ENCODE data around the gene LRATD1. TPM values are rescaled to one million over a fixed set of nuclear protein-coding genes. Genes with fewer than 3 reads are reported as not detected.

The LRATD1 gene
- total RNA-seq: not detected in 2 replicates

DNA sequence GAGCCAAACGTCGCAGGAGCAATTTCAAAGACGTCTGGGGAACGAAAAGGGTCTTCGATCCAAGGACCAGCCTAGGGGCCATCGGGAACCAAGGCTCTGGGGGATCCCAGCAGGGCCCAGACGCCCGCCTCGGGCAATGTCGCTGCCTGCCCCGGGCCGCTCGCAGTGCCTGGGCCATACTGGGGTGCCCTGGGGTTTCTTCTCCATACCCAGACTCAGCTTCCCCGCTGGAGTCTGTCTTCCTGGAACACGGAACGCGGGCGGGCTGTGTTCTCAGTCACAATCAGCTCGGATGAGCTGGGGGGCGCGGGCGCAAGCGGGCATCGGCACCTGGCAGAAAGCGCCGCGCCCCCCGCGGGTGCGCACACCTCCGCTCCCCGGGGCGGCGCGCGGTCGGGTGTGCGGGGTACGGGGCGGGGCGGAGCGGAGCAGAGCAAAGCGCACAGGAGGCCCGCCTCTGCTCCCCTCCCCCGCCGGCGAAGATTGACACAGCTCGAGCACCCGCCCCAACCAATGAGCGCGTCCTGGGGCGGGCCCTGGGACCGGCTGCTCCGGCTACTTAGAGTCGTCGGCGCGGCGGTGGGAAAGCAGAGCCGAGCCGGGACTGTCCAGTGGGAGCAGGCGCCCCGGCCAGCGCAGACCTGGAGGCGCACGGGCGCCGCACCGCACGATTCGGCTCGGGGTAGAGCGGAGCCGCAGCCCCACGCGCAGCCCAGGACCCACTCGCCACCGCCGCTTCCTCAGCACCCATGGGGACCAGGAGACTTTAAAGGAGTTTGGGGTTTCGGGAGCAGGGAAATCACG, at the start of gene LRATD1:
Gene LRATD1, plus strand, starts transcription at position 585 of the 804 bp plus-strand sequence. CDS start 1,263 bp downstream, outside the sequence.
- peaks cover 44% of the 10 kb centered on the region for H3K27me3 Mint-ChIP-seq (ENCODE audit: insufficient read depth)
- no peak within 1 kb of the TSS for H3K4me3 Mint-ChIP-seq
- DNase-seq (ENCODE audit: low spot score): no peak
- H3K36me3 Mint-ChIP-seq (ENCODE audit: low read depth): no peaks in the 10 kb centered on the region
- intact Hi-C loops (cut with micrococcal nuclease): no loop called here
- peaks cover 5% of the 10 kb centered on the region for H3K4me1 Mint-ChIP-seq (ENCODE audit: low read depth)
- no peaks in the 10 kb centered on the region for H3K9me3 Mint-ChIP-seq
- no peak within 1 kb of the TSS for H3K27ac Mint-ChIP-seq

DNA sequence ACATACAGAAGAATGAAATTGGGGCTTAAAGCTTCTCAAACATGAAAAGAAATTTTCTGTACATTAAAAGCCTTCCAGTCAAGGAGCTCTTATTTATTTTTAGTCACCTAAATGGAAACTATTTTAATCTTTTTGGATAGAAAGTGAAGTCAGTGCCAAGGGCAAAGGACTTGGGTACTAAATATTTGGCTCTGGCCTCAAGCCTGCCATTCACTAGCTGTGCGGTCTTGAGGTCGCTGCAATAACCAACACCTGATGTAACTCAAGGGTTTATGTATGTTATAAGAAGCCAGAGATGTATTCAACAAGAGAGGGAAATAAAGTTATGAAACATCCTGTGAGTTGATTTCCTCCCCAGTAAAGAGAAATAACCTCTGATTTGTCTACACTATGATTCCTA, 49.5 kb upstream of the LRATD1 start:
- Mint-ChIP-seq H3K27ac (no peak overlapping the region), H3K36me3 (ENCODE audit: low read depth) (no peaks in the 10 kb centered on the region), H3K4me1 (ENCODE audit: low read depth) (no peaks in the 10 kb centered on the region), H3K9me3 (no peaks in the 10 kb centered on the region), H3K4me3 (no peak overlapping the region), H3K27me3 (ENCODE audit: insufficient read depth) (no peaks in the 10 kb centered on the region)
- intact Hi-C loops (cut with micrococcal nuclease): no loop called here
- DNase-seq (ENCODE audit: low spot score): no peak

DNA sequence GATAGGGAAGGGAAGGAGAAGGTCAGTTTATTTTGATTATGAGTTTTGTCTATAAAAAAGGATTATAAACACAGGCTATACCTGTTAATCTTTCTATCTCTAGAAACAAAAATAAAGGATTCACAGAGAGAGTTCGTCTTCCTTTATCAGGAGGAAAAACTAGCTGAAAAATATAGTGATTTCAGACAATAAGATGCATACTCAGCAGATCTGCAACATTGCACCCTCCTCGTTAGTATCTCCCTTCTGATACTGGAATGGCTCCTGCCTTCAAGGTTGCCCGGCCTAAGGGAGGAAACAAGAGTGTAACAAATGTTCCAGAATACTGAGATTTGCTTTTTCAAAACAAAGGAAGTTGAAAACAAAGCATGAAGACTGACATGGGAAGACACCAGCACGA, 48.7 kb upstream of the LRATD1 start:
- intact Hi-C loops (cut with micrococcal nuclease): no loop called here
- DNase-seq (ENCODE audit: low spot score): no peak
- H3K9me3 Mint-ChIP-seq: no peaks in the 10 kb centered on the region
- H3K4me1 Mint-ChIP-seq (ENCODE audit: low read depth): no peaks in the 10 kb centered on the region
- no peaks in the 10 kb centered on the region for H3K27me3 Mint-ChIP-seq (ENCODE audit: insufficient read depth)
- no peak overlapping the region for H3K4me3 Mint-ChIP-seq
- no peak overlapping the region for H3K27ac Mint-ChIP-seq
- H3K36me3 Mint-ChIP-seq (ENCODE audit: low read depth): no peaks in the 10 kb centered on the region

DNA sequence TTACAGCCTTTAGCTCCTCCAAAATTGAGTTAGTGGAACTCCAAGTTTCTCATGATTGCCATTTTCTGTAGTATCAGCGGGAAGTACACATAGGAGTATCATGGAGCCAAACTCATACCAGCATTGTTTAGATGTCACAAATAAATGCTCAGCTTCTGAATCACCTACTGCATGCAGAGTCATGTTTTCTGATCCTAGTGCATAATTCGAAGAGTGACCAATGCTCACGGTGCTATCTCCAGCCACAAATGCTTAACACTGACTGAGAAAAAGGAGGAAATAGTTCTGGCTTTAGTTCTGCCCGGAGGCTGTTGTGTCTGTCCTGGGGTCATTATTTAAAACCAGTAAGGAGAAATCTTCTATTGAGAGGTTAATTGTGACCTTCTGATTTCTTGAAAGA, 45.4 kb upstream of the LRATD1 start:
- no peaks in the 10 kb centered on the region for H3K4me1 Mint-ChIP-seq (ENCODE audit: low read depth)
- no peak overlapping the region for H3K4me3 Mint-ChIP-seq
- H3K9me3 Mint-ChIP-seq: no peaks in the 10 kb centered on the region
- no peaks in the 10 kb centered on the region for H3K27me3 Mint-ChIP-seq (ENCODE audit: insufficient read depth)
- H3K36me3 Mint-ChIP-seq (ENCODE audit: low read depth): no peaks in the 10 kb centered on the region
- DNase-seq (ENCODE audit: low spot score): no peak
- intact Hi-C loops (cut with micrococcal nuclease): no loop called here
- H3K27ac Mint-ChIP-seq: no peak overlapping the region

- no peak overlapping the region for H3K4me3 Mint-ChIP-seq
- H3K9me3 Mint-ChIP-seq: peaks cover 5% of the 10 kb centered on the region
Observed at GRCh38 chr2:14601156-14601770, 31.3 kb upstream of the LRATD1 start.

GRCh38 chr2:14602309-14602708, 30.2 kb upstream of the LRATD1 start:
- Mint-ChIP-seq H3K27me3 (ENCODE audit: insufficient read depth) (no peaks in the 10 kb centered on the region), H3K27ac (no peak overlapping the region), H3K9me3 (peaks cover 5% of the 10 kb centered on the region), H3K4me1 (ENCODE audit: low read depth) (no peaks in the 10 kb centered on the region), H3K36me3 (ENCODE audit: low read depth) (no peaks in the 10 kb centered on the region), H3K4me3 (no peak overlapping the region)
- intact Hi-C loops (cut with micrococcal nuclease): no loop called here
- no peak for DNase-seq (ENCODE audit: low spot score)

More at GRCh38 chr2:14601156-14601770, 31.3 kb upstream of the LRATD1 start:
- Mint-ChIP-seq H3K36me3 (ENCODE audit: low read depth) (no peaks in the 10 kb centered on the region), H3K27ac (no peak overlapping the region), H3K4me1 (ENCODE audit: low read depth) (no peaks in the 10 kb centered on the region), H3K27me3 (ENCODE audit: insufficient read depth) (no peaks in the 10 kb centered on the region)
- no peak for DNase-seq (ENCODE audit: low spot score)
- intact Hi-C loops (cut with micrococcal nuclease): no loop called here

- intact Hi-C loops (cut with micrococcal nuclease): no loop called here
- no peaks in the 10 kb centered on the region for H3K27me3 Mint-ChIP-seq (ENCODE audit: insufficient read depth)
- H3K9me3 Mint-ChIP-seq: peaks cover 5% of the 10 kb centered on the region
- no peaks in the 10 kb centered on the region for H3K36me3 Mint-ChIP-seq (ENCODE audit: low read depth)
- no peaks in the 10 kb centered on the region for H3K4me1 Mint-ChIP-seq (ENCODE audit: low read depth)
- no peak overlapping the region for H3K4me3 Mint-ChIP-seq
- DNase-seq (ENCODE audit: low spot score): no peak
- no peak overlapping the region for H3K27ac Mint-ChIP-seq
Observed at GRCh38 chr2:14603676-14604075, 28.8 kb upstream of the LRATD1 start.

DNA sequence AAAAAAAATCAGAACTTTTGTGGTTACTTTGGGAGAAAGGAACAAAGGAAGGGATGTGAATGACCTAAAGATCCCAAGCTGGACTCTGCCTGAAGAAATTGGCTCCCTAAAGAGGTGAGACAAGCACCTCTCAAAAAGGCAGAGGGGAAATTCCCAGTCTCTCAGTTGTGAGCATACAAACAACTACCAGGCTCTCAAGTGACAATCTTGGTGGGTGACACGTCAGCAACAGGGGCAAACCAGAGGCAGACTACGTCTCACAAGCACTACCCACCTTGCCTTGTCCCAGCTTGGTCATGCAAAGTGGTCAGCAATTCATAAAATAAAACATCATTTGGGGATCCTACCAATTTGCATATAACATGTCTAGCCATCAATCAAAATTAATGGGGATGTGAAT, 24.3 kb upstream of the LRATD1 start:
- Mint-ChIP-seq H3K9me3 (no peaks in the 10 kb centered on the region), H3K36me3 (ENCODE audit: low read depth) (no peaks in the 10 kb centered on the region), H3K4me3 (no peak overlapping the region), H3K4me1 (ENCODE audit: low read depth) (no peaks in the 10 kb centered on the region), H3K27ac (no peak overlapping the region), H3K27me3 (ENCODE audit: insufficient read depth) (no peaks in the 10 kb centered on the region)
- intact Hi-C loops (cut with micrococcal nuclease): no loop called here
- DNase-seq (ENCODE audit: low spot score): no peak

GRCh38 chr2:14614017-14614416, 18.5 kb upstream of the LRATD1 start:
- no peaks in the 10 kb centered on the region for H3K9me3 Mint-ChIP-seq
- intact Hi-C loops (cut with micrococcal nuclease): no loop called here
- H3K4me1 Mint-ChIP-seq (ENCODE audit: low read depth): no peaks in the 10 kb centered on the region
- H3K27ac Mint-ChIP-seq: no peak overlapping the region
- DNase-seq (ENCODE audit: low spot score): no peak
- H3K36me3 Mint-ChIP-seq (ENCODE audit: low read depth): no peaks in the 10 kb centered on the region
- no peaks in the 10 kb centered on the region for H3K27me3 Mint-ChIP-seq (ENCODE audit: insufficient read depth)
- H3K4me3 Mint-ChIP-seq: no peak overlapping the region

DNA sequence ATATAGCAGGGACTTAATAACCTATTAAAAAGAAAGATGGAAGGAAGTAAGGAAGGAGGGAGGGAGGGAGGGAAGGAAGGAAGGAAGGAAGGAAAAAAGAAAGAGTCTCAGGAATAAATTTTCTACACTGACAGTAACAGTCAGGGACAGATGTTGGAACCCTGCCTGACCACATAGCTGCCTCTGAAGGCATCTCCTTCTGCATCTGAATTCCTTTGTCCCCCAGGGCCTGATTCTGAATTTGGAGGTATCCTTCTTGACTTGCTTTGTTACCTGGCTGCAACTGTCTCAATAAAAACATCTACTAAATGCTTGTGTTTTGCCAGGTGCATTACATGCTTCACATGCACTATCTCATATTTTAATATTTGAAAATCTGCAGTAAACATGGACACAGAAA, 17.4 kb upstream of the LRATD1 start:
- Mint-ChIP-seq H3K36me3 (ENCODE audit: low read depth) (no peaks in the 10 kb centered on the region), H3K9me3 (no peaks in the 10 kb centered on the region), H3K4me3 (no peak overlapping the region), H3K4me1 (ENCODE audit: low read depth) (no peaks in the 10 kb centered on the region), H3K27me3 (ENCODE audit: insufficient read depth) (no peaks in the 10 kb centered on the region), H3K27ac (no peak overlapping the region)
- DNase-seq (ENCODE audit: low spot score): no peak
- intact Hi-C loops (cut with micrococcal nuclease): no loop called here

DNA sequence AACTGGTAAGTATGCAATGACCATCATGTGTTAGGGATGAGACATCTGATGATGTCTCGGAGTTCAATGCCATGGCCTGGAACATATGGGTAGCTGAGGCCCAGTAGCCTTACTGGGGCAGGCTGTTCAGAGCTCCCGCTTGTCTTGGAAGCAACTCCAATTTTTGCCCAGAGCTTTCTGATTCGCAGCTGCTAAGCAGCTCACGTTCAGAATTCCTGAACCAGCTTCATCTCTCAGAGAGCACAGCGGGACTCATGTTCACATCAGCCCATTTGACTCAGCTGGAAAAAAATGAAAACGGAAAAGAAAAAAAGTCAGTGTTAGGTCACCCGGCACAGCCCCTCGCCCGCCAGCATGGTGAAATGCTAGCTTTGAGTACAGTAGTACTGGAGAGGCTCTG, 16.8 kb upstream of the LRATD1 start:
- no peaks in the 10 kb centered on the region for H3K36me3 Mint-ChIP-seq (ENCODE audit: low read depth)
- no peaks in the 10 kb centered on the region for H3K4me1 Mint-ChIP-seq (ENCODE audit: low read depth)
- no peak for DNase-seq (ENCODE audit: low spot score)
- H3K9me3 Mint-ChIP-seq: no peaks in the 10 kb centered on the region
- H3K27ac Mint-ChIP-seq: no peak overlapping the region
- no peaks in the 10 kb centered on the region for H3K27me3 Mint-ChIP-seq (ENCODE audit: insufficient read depth)
- intact Hi-C loops (cut with micrococcal nuclease): no loop called here
- H3K4me3 Mint-ChIP-seq: no peak overlapping the region

DNA sequence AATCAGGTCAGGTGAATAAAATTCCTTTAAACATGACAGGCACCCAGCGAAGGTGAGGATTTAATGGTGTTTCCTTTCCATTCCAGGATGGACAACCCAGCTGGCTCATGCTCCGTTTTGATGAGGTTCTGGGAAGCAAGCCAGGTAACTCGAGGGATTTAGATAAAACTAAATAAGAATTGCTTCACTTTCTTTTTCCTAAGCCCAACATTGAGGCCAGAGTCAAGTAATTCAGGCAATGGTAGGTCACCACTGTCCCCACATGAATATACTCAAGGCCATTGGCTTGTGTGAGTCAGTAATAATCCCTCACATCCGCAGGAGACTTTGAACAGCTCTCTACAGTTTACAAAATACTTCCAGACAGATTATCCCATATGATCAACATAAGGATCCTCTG, 16.2 kb upstream of the LRATD1 start:
- Mint-ChIP-seq H3K27ac (no peak overlapping the region), H3K4me1 (ENCODE audit: low read depth) (no peaks in the 10 kb centered on the region), H3K9me3 (no peaks in the 10 kb centered on the region), H3K4me3 (no peak overlapping the region), H3K27me3 (ENCODE audit: insufficient read depth) (no peaks in the 10 kb centered on the region), H3K36me3 (ENCODE audit: low read depth) (no peaks in the 10 kb centered on the region)
- intact Hi-C loops (cut with micrococcal nuclease): no loop called here
- no peak for DNase-seq (ENCODE audit: low spot score)

- H3K27ac Mint-ChIP-seq: no peak overlapping the region
- H3K9me3 Mint-ChIP-seq: no peaks in the 10 kb centered on the region
- no peak overlapping the region for H3K4me3 Mint-ChIP-seq
- H3K27me3 Mint-ChIP-seq (ENCODE audit: insufficient read depth): no peaks in the 10 kb centered on the region
- H3K36me3 Mint-ChIP-seq (ENCODE audit: low read depth): no peaks in the 10 kb centered on the region
- DNase-seq (ENCODE audit: low spot score): no peak
- no peaks in the 10 kb centered on the region for H3K4me1 Mint-ChIP-seq (ENCODE audit: low read depth)
- intact Hi-C loops (cut with micrococcal nuclease): no loop called here
Observed at GRCh38 chr2:14616950-14617349, 15.6 kb upstream of the LRATD1 start.
